Measurements from ENCODE around the gene TPRG1L.

DNA sequence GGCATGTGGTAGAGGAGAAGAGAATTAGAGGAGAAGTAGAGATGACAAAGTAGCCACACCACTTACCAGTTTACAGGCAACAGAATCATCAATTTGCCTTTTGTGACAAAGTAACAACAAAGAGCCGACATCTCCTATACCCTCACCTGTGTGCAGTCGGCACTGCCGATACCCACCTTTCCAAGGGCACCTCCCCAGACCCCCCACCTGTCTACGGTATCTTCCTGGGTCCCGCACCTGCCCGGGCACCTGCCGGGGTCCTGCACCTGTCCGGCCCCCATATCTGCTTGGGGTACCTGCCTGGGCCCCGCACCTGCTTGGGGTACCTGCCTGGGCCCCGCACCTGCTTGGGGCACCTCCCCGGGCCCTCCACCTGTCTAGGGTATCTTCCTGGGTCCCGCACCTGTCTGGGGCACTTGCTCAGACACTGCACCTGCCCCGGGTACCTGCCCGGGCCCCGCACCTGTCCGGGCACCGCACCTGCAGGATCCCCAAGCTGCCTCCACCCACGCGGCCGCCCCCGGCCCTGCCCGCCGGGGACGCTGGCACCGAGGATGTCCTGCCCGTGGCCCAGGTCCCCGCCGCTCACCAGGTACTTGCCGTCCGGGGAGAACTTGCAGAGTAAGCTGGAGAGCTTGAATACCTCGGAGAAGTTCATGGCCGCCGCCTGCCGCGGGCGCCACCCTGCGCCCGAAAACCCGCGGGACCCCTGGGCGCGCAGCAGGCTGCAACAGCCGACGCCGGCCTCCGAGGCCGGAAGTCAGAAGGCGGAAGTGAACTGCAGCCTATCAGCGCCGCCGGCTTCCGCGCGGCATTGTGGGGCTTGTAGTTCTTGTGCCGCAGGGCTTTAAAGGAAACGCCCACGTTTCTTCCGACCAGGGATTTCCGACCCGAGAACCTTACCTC is 24.8 kb downstream of the TPRG1L start, which contains the start of gene WRAP73:
- TF ChIP-seq, protein P1, sequence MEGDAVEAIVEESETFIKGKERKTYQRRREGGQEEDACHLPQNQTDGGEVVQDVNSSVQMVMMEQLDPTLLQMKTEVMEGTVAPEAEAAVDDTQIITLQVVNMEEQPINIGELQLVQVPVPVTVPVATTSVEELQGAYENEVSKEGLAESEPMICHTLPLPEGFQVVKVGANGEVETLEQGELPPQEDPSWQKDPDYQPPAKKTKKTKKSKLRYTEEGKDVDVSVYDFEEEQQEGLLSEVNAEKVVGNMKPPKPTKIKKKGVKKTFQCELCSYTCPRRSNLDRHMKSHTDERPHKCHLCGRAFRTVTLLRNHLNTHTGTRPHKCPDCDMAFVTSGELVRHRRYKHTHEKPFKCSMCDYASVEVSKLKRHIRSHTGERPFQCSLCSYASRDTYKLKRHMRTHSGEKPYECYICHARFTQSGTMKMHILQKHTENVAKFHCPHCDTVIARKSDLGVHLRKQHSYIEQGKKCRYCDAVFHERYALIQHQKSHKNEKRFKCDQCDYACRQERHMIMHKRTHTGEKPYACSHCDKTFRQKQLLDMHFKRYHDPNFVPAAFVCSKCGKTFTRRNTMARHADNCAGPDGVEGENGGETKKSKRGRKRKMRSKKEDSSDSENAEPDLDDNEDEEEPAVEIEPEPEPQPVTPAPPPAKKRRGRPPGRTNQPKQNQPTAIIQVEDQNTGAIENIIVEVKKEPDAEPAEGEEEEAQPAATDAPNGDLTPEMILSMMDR (conservative IDR thresholded peaks at IDR 0.05; ENCODE audit: low read depth, low read length) = peak; percentile 48; the same call in 1 of the 2 replicates
- no peak for TF ChIP-seq EZH2 (IDR thresholded peaks at IDR 0.05; ENCODE audit: borderline replicate concordance, low read depth, low read length, poor library complexity, severe bottlenecking)
